Heart left ventricle (tissue), 13 donors: ENCODE measurements around the gene TAP2.
"Not testable (repeated sequence)": the region's sequence is repeated elsewhere in the genome, so short reads cannot be mapped to it uniquely, and the experiment has no call there.

Experiments used
- POLR2A ChIP-seq, 2 donors: fragments of 450-650 bp; IDR thresholded peaks; one replicate each; pipeline ENCODE4 v1.6.1; 2017; ENCODE audit warnings: antibody characterized with exemption in 2 of 2, mild to moderate bottlenecking in 2 of 2, moderate library complexity in 2 of 2
- TF ChIP-seq, protein P1 (sequence below), 12 donors: fragments of 200-600 bp; sonication (generic) in 4 of 12; IDR thresholded peaks; one replicate each; pipeline versions ENCODE4 v1.5.0 to v1.8.0; 2018 to 2022; ENCODE audit warnings: antibody characterized with exemption in 12 of 12, mild to moderate bottlenecking in 5 of 12
- donor health status: ischemic (EF 13 %, LVEDD 7.1; RV severe dilation, severe dysfunction).
- donor health status: DM: no; HTN: yes; CAD: no.
- donor health status: DM: no; HTN: no; CAD: no.
- donor health status: ischemic (EF 25% LVEDD 6.9; RV normal size, moderate dysfunction).
- donor health status: ischemic (EF 25% LVEDD 5.7; RV mildly dilated, moderate dysfunction).
- donor health status: ischemic (EF 35%, LVEDD 5.7; RV mildly dilated, moderate dysfunction).
- donor health status: nonischemic (EF 11% LVEDD 7.7; RV severe dilation, severe dysfunction).
- donor health status: DM: yes; HTN: yes; CAD: no.
- donor health status: PGD.
- donor health status: ischemic (EF 29% LVEDD 5.4; RV normal size, mild dysfunction).
- donor health status: nonischemic (EF 23%, LVEDD 6.1; RV moderate dilation, normal function).

DNA sequence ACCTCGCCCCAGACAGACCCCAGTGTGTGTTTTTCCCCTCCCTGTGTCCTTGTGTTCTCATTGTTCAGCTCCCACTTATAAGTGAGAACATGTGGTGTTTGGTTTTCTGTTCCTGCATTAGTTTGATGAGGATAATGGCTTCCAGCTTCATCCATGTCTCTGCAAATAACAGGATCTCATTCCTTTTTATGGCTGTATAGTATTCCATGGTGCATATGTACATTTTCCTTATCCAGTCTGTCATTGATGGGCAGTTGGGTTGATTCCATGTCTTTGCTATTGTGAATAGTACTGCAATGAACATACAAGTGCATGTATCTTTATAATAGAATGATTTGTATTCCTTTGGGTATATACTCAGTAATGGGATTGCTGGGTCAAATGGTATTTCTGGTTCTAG lies 35.4 kb upstream of the TAP2 start:
- TF ChIP-seq, protein P1, sequence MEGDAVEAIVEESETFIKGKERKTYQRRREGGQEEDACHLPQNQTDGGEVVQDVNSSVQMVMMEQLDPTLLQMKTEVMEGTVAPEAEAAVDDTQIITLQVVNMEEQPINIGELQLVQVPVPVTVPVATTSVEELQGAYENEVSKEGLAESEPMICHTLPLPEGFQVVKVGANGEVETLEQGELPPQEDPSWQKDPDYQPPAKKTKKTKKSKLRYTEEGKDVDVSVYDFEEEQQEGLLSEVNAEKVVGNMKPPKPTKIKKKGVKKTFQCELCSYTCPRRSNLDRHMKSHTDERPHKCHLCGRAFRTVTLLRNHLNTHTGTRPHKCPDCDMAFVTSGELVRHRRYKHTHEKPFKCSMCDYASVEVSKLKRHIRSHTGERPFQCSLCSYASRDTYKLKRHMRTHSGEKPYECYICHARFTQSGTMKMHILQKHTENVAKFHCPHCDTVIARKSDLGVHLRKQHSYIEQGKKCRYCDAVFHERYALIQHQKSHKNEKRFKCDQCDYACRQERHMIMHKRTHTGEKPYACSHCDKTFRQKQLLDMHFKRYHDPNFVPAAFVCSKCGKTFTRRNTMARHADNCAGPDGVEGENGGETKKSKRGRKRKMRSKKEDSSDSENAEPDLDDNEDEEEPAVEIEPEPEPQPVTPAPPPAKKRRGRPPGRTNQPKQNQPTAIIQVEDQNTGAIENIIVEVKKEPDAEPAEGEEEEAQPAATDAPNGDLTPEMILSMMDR (IDR thresholded peaks at IDR 0.05): not testable (repeated sequence)
- not testable (repeated sequence) for TF ChIP-seq POLR2A (IDR thresholded peaks at IDR 0.05)
